Right atrium auricular region (tissue), 2 donors: ENCODE results near the gene WDR11. TPM values are rescaled to one million over a fixed set of nuclear protein-coding genes. Genes with fewer than 3 reads are reported as not detected.

Experiments used
- DNase-seq: peaks from one replicate; pipeline ENCODE4 v3.0.0-alpha.2; 2019; ENCODE audit warnings: low spot score
- H3K27ac ChIP-seq, 2 donors: fragments of 200-600 bp; sonication (generic); 1 replicate in 1 of 2; 2 replicates in 1 of 2; pipeline ENCODE4 v1.5.1; 2016 to 2019
- H3K27me3 ChIP-seq, 2 donors: fragments of 200-600 bp; sonication (generic); one replicate each; pipeline versions ENCODE4 v1.5.1 to v1.6.0; 2017 to 2019
- H3K36me3 ChIP-seq: fragments of 200-600 bp; sonication (generic); one replicate; pipeline ENCODE4 v1.5.1; 2016
- H3K4me1 ChIP-seq, 2 donors: fragments of 200-600 bp; sonication (generic); one replicate each; pipeline versions ENCODE4 v1.5.1 to v1.6.0; 2017 to 2019
- H3K4me3 ChIP-seq, 2 donors: fragments of 200-600 bp; sonication (generic); 1 replicate in 1 of 2; 2 replicates in 1 of 2; pipeline ENCODE4 v1.5.1; 2017 to 2019; ENCODE audit warnings: mild to moderate bottlenecking in 1 of 2, moderate library complexity in 1 of 2
- H3K9me3 ChIP-seq, 2 donors: fragments of 200-600 bp; sonication (generic); one replicate each; pipeline ENCODE4 v1.5.1; 2019
- total RNA-seq, 2 donors: library from RNA; depleted of rRNA; stranded (reverse); fragments of >200 nt; gene quantifications; one replicate each; pipeline ENCODE4 v1.1.0, GENCODE V29; 2016
- TF ChIP-seq, protein P1 (sequence below), 2 donors: fragments of 200-600 bp; sonication (generic); IDR thresholded peaks; one replicate each; pipeline ENCODE4 v1.5.1; 2019; ENCODE audit warnings: antibody characterized with exemption in 2 of 2

Gene WDR11
- total RNA-seq, 2 donors from 2014 or later: 11.1 to 12.7 TPM

DNA sequence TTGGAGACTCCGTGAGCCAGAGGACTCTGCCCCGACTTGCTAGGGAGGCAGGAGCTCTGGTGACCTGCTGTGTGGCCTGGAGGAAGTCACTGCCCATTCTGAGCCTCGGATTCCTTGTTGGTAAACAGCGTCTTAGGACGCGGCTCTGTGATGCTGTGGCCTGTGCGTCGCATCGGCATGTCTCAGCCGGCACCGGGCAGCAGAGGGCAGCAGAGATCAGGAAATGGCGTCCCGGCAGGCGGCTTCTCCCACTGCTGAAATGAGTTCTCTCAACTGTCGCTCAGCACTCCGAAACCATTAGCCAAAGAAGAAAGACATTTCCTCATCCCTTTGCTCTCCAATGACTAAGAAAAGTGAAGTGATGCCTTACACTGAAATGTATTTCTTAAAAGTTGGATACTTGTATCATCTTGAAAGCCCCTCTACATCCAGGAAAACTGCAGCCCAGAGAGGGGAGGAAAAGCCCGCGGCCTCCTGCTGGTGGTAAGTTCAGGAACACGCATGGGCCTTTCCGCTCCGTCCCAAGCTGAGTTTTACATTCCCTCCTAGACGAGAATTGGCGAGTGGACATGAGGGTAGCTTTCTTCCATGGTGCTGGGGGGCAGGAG is 91.7 kb downstream of the WDR11 start:
- TF ChIP-seq, protein P1, sequence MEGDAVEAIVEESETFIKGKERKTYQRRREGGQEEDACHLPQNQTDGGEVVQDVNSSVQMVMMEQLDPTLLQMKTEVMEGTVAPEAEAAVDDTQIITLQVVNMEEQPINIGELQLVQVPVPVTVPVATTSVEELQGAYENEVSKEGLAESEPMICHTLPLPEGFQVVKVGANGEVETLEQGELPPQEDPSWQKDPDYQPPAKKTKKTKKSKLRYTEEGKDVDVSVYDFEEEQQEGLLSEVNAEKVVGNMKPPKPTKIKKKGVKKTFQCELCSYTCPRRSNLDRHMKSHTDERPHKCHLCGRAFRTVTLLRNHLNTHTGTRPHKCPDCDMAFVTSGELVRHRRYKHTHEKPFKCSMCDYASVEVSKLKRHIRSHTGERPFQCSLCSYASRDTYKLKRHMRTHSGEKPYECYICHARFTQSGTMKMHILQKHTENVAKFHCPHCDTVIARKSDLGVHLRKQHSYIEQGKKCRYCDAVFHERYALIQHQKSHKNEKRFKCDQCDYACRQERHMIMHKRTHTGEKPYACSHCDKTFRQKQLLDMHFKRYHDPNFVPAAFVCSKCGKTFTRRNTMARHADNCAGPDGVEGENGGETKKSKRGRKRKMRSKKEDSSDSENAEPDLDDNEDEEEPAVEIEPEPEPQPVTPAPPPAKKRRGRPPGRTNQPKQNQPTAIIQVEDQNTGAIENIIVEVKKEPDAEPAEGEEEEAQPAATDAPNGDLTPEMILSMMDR (IDR thresholded peaks at IDR 0.05): peak; percentile 71 to 91
- Histone ChIP-seq H3K4me1 (no peaks in the 10 kb centered on the region), H3K4me3 (no peak overlapping the region), H3K27ac (no peak overlapping the region), H3K27me3 (no peaks in the 10 kb centered on the region), H3K9me3 (no peaks in the 10 kb centered on the region), H3K36me3 (no peaks in the 10 kb centered on the region)
- peak; percentile 86 for DNase-seq

DNA sequence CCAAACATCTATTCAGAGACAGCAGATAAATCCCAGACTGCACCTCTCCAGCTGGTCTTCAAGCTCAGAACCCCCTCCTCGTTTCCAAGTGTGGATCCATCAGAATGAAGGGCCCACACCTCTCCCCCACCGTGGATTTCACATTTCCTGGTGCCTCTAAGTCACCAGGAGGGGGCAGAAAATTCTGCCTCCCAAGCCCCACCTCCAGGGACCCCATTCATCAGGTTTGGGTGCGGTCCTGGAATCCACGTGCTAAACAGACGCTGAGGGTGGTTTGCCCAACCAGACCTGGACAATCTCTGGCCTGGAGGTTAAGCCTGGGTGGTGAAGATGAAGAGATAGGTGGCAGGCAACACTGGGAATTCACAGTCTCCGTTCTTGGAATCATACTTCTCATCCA is 92.4 kb downstream of the WDR11 start:
- Histone ChIP-seq H3K9me3 (no peaks in the 10 kb centered on the region), H3K27me3 (no peaks in the 10 kb centered on the region), H3K36me3 (no peaks in the 10 kb centered on the region), H3K27ac (no peak overlapping the region), H3K4me1 (no peaks in the 10 kb centered on the region), H3K4me3 (no peak overlapping the region)
- TF ChIP-seq, protein P1 (IDR thresholded peaks at IDR 0.05): no peak
- DNase-seq: no peak

DNA sequence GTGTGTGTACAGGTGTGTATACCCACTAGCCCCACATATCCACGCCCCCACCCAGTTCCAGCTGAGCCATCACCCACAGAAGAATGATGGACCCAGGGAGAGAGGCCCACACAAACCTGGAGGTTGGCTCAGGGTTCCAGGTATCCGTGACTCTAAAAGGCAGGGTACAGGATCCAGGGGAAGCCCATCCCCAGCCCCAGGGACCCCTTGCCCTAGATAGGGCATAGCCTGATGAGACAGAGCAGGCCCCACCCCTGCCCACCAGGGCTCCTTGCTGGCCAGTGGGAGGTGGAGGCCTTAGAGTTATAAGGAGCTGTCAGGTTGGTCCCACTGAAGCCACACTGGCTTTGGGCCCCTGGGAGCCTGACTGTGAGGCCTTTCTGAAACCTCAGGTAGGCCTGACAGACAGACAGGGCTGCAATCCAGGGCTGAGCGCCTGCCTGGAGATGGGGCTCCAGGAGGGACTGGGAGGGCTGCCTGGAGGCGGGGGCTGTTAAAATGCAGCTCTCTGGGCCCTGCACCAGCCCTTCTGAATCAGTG is 93.5 kb downstream of the WDR11 start:
- Histone ChIP-seq H3K27me3 (no peaks in the 10 kb centered on the region), H3K36me3 (no peaks in the 10 kb centered on the region), H3K27ac (no peak overlapping the region), H3K4me1 (peaks cover 0 to 8% of the 10 kb centered on the region in 2 donors), H3K9me3 (no peaks in the 10 kb centered on the region), H3K4me3 (no peak overlapping the region)
- DNase-seq: no peak
- TF ChIP-seq, protein P1 (IDR thresholded peaks at IDR 0.05): no peak

DNA sequence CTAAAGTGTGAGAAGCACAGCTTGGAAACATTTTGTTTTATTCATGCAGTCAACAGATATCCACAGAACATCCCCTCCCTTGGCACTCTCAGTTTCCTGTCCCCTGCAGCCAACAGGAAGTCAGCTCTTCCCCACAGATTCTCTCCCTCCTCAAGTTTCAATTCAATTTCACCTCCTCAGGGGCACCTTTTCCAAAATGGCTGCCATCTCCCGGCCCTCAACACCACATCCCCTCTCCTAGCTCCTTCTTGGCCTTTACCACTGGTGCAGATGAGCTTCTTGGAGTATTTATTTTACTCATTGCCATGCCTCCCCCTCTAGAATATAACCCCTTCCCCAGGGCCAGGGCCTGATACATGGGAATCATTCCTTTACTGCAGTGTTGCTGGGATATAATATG is 94.0 kb downstream of the WDR11 start:
- TF ChIP-seq, protein P1 (IDR thresholded peaks at IDR 0.05): no peak
- DNase-seq: no peak
- no peak overlapping the region for H3K27ac ChIP-seq

DNA sequence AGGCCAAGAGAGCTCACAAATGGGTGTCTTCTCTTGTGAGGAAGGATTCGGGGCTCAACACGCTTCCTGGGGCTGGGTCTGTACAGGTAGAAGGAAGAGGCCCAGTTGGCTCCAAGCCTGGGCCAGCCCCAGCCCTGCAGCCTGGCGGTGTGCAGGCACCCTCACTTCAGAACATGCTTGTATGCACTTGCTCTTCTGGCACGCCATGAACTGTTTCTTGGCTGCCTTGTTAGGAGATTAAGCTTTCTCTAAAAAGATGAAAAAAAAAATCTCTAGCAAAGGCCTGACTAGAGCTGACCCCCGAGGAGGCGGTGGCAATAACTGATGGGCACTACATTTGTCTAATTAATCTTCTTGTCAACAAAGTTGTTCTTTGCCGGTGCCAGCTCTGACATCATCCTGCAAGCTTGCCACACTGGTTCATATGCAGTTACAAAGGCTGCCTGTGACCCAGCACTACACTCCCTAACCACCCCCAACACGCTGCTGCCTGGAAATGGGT is 94.7 kb downstream of the WDR11 start:
- Histone ChIP-seq H3K27ac (no peak overlapping the region), H3K4me3 (no peak overlapping the region), H3K27me3 (peaks cover 0 to 3% of the 10 kb centered on the region in 2 donors), H3K36me3 (no peaks in the 10 kb centered on the region), H3K4me1 (peaks cover 0 to 8% of the 10 kb centered on the region in 2 donors), H3K9me3 (no peaks in the 10 kb centered on the region)
- TF ChIP-seq, protein P1 (IDR thresholded peaks at IDR 0.05): no peak
- DNase-seq: peak; percentile 73

More for the DNA sequence above, 94.0 kb downstream of the WDR11 start:
- peaks cover 0 to 8% of the 10 kb centered on the region in 2 donors for H3K4me1 ChIP-seq
- H3K9me3 ChIP-seq: no peaks in the 10 kb centered on the region
- H3K36me3 ChIP-seq: no peaks in the 10 kb centered on the region
- H3K27me3 ChIP-seq: no peaks in the 10 kb centered on the region
- no peak overlapping the region for H3K4me3 ChIP-seq
